Type B pancreatic cell (in vitro differentiated cells): Measurements from ENCODE around the gene PCGF6. TPM values are rescaled to one million over a fixed set of nuclear protein-coding genes. Genes with fewer than 3 reads are reported as not detected.
"Not testable (repeated sequence)": the region's sequence is repeated elsewhere in the genome, so short reads cannot be mapped to it uniquely, and the experiment has no call there.

Source experiments
- DNase-seq: peaks from one replicate; pipeline ENCODE4 v3.0.0; 2021; ENCODE audit warnings: mixed read lengths; ENCODE audit not compliant: unreplicated experiment; ENCODE audit errors: extremely low spot score
- H3K27ac Mint-ChIP-seq: 2 replicates; pipeline ENCODE4 v1.8.0; 2021; ENCODE audit warnings: mild to moderate bottlenecking, mixed read lengths
- H3K27me3 Mint-ChIP-seq: 2 replicates; pipeline ENCODE4 v1.8.0; 2021; ENCODE audit warnings: mixed read lengths
- H3K36me3 Mint-ChIP-seq: 2 replicates; pipeline ENCODE4 v1.8.0; 2021; ENCODE audit warnings: mixed read lengths
- H3K4me1 Mint-ChIP-seq: one replicate; pipeline ENCODE4 v1.8.0; 2021; ENCODE audit warnings: mixed read lengths; ENCODE audit not compliant: unreplicated experiment
- H3K4me3 Mint-ChIP-seq: 2 replicates; pipeline ENCODE4 v1.8.0; 2021; ENCODE audit warnings: mild to moderate bottlenecking, mixed read lengths
- H3K9me3 Mint-ChIP-seq: 2 replicates; pipeline ENCODE4 v1.8.0; 2021; ENCODE audit warnings: mixed read lengths
- total RNA-seq: library from RNA; stranded (reverse); gene quantifications from 2 replicates; pipeline ENCODE4 v1.2.1, GENCODE V29; 2021; ENCODE audit warnings: low replicate concordance
- TF ChIP-seq, protein P1 (sequence below): fragments of 200-600 bp; sonication (generic); conservative IDR thresholded peaks from 2 replicates; pipeline ENCODE4 v1.5.0; 2021; ENCODE audit warnings: antibody characterized with exemption, mild to moderate bottlenecking

Gene PCGF6
- total RNA-seq, 1 donor from 2014 or later = 14.5 TPM

DNA sequence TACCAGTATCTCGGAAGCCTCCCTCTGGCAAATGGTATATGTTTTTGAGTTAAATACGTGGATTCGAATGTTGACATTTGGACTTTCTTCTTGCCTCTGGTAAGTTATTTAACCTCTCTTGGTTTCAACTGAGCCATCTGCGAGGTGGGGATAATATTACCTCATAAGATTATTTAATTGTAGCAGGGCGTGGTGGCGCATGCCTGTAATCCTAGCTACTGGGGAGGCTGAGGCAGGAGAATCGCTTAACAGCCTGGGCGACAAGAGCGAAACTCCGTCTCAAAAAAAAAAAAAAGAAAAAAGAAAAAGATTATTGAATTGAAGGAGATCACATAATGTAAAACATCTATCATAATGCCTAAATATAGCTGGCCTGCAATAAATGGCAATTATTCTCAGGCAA lies 16.4 kb upstream of the PCGF6 start:
- peaks cover 6% of the 10 kb centered on the region for H3K36me3 Mint-ChIP-seq
- H3K27ac Mint-ChIP-seq = peak overlapping the region; percentile 89
- DNase-seq = peak; percentile 4
- TF ChIP-seq, protein P1, sequence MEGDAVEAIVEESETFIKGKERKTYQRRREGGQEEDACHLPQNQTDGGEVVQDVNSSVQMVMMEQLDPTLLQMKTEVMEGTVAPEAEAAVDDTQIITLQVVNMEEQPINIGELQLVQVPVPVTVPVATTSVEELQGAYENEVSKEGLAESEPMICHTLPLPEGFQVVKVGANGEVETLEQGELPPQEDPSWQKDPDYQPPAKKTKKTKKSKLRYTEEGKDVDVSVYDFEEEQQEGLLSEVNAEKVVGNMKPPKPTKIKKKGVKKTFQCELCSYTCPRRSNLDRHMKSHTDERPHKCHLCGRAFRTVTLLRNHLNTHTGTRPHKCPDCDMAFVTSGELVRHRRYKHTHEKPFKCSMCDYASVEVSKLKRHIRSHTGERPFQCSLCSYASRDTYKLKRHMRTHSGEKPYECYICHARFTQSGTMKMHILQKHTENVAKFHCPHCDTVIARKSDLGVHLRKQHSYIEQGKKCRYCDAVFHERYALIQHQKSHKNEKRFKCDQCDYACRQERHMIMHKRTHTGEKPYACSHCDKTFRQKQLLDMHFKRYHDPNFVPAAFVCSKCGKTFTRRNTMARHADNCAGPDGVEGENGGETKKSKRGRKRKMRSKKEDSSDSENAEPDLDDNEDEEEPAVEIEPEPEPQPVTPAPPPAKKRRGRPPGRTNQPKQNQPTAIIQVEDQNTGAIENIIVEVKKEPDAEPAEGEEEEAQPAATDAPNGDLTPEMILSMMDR = no peak
- peak overlapping the region; percentile 94 for H3K4me3 Mint-ChIP-seq
- H3K9me3 Mint-ChIP-seq = peaks cover 6% of the 10 kb centered on the region
- peaks cover 13% of the 10 kb centered on the region for H3K4me1 Mint-ChIP-seq
- no peaks in the 10 kb centered on the region for H3K27me3 Mint-ChIP-seq

DNA sequence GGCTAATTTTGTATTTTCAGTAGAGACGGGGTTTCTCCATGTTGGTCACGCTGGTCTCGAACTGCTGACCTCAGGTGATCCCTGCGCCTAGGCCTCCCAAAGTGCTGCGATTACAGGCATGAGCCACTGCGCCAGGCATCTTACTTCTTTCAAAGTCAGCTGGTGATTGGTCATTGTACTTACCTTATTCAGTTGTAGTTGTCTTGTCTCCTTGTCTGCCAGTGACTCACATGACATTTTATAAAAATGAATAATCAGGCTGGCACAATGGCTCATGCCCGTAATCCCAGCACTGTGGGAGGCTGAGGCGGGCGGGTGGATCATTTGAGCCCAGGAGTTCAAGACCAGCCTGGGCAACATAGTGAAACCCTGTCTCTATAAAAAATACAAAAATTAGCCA lies 9.9 kb upstream of the PCGF6 start:
- not testable (repeated sequence) for H3K4me3 Mint-ChIP-seq, H3K36me3 Mint-ChIP-seq, DNase-seq, H3K27me3 Mint-ChIP-seq, H3K9me3 Mint-ChIP-seq, H3K27ac Mint-ChIP-seq, H3K4me1 Mint-ChIP-seq

DNA sequence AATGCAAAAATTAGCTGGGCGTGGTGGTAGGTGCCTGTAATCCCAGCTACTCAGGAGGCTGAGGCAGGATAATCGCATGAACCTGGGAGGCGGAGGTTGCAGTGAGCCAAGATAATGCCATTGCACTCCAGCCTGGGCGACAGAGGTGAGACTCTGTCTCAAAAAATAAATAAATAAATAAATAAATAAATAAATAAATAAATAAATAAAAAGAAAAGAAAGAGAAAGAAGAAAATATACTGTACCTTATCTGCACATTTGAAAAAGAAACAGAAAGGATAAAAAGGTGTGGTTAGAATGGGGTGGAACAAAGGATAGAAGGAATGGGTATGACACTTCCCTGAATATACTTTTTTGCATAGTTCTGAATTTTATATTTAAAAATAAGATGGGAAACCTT lies 8.6 kb upstream of the PCGF6 start:
- H3K4me1 Mint-ChIP-seq = not testable (repeated sequence)

DNA sequence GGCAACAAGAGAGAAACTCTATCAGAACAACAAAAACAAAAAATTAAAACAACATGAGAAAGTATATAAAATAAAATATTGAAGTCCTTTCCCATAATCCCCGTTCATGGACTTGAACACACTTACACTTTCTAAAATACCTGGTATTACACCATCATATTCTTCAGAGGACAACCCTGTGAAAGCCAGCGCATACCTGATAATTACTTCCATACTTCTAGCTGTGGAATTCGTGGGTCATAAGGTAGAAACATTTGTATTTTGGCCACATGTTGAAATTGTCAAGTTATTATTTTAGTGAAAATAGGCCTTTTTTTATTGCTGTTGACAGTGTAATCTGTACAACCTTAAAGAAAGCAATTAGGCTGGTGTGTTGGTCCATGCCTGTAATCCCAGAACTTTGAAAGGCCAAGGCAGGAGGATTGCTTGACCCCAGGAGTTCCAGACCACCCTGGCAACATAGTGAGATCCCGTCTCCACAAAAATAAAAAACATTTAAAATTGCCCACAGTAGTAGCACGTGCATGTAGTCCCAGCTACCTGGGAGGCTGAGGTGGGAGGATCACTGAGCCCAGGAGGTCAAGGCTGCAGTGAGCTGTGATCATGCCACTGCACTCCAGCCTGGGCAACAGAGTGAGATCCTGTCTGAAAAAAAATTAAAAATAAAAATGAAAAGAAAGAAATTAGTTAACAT lies 5.1 kb upstream of the PCGF6 start:
- no peak overlapping the region for H3K27ac Mint-ChIP-seq
- DNase-seq = no peak
- no peaks in the 10 kb centered on the region for H3K36me3 Mint-ChIP-seq
- TF ChIP-seq, protein P1 = no peak
- no peaks in the 10 kb centered on the region for H3K27me3 Mint-ChIP-seq
- no peaks in the 10 kb centered on the region for H3K9me3 Mint-ChIP-seq
- H3K4me3 Mint-ChIP-seq = no peak overlapping the region
- H3K4me1 Mint-ChIP-seq = no peaks in the 10 kb centered on the region

More for the DNA sequence above, 8.6 kb upstream of the PCGF6 start:
- not testable (repeated sequence) for H3K27ac Mint-ChIP-seq, H3K9me3 Mint-ChIP-seq, H3K27me3 Mint-ChIP-seq, H3K4me3 Mint-ChIP-seq, DNase-seq, H3K36me3 Mint-ChIP-seq

DNA sequence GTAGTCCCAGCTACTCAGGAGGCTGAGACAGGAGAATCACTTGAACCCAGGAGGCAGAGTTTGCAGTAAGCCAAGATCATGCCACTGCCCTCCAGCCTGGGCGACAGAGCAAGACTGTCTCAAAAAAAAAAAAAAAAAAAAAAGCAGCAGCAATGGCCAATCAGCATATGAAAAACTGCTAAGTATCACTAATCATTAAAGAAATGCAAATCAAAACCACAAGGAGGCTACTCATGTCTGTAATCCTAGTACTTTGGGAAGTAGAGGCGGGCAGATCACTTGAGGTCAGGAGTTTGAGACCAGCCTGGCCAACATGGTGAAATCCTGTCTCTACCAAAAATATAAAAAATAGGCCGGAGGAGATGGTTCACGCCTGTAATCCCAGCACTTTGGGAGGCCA lies 3.6 kb upstream of the PCGF6 start:
- H3K36me3 Mint-ChIP-seq, H3K27ac Mint-ChIP-seq, H3K27me3 Mint-ChIP-seq, H3K4me1 Mint-ChIP-seq, DNase-seq, H3K9me3 Mint-ChIP-seq, H3K4me3 Mint-ChIP-seq: not testable (repeated sequence)

DNA sequence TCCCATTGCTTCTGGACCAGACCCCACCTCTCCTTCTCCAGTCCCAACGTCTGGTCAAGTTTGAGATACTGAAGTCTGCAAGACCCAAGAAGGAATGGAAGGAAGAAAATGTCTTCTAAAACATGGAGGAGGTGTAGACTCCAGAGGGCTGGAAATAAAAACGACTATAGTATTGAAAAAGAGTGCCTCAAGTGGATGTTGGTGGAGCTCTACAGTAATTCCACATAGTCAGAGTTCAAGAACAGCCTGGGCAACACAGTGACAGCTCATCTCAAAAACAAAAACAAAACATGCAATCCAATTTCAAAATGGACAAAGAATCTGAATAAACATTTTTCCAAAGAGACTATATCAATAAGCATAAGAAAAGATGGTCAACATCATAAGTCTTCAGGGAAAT lies 2.3 kb upstream of the PCGF6 start:
- Mint-ChIP-seq H3K4me1 (peaks cover 4% of the 10 kb centered on the region), H3K36me3 (peaks cover 3% of the 10 kb centered on the region), H3K4me3 (no peak overlapping the region), H3K9me3 (no peaks in the 10 kb centered on the region), H3K27me3 (no peaks in the 10 kb centered on the region), H3K27ac (no peak overlapping the region)
- TF ChIP-seq, protein P1 = no peak
- no peak for DNase-seq

DNA sequence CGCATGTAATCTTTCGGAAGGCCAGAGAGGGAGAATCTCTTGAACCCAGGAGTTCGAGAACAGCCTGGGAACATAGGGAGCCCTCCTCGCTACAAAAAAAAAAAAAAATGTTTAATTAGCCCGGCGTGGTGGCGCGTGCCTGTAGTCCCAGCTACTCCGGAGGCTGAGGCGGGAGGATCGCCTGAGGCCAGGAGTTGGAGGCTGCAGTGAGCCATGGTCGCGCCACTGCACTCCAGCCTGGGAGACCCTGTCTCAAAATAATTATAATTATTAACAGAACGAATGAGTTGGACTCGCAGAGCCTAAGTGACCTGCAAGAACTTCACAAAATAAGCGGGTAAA lies 794 bp downstream of the PCGF6 start:
- Mint-ChIP-seq H3K27ac (peak overlapping the region; percentile 41), H3K9me3 (no peaks in the 10 kb centered on the region), H3K27me3 (no peaks in the 10 kb centered on the region), H3K4me3 (peak overlapping the region; percentile 93), H3K36me3 (peaks cover 4% of the 10 kb centered on the region), H3K4me1 (peaks cover 4% of the 10 kb centered on the region)
- DNase-seq = no peak
- TF ChIP-seq, protein P1 = no peak
